H9 (cell line): Measurements from ENCODE around the gene GRHL3. TPM values are rescaled to one million over a fixed set of nuclear protein-coding genes. Genes with fewer than 3 reads are reported as not detected.

Source experiments
- DNase-seq: peaks from one replicate; pipeline ENCODE4 v3.0.0-alpha.2; 2017
- H2AFZ ChIP-seq: one replicate; pipeline ENCODE4 v1.6.1; 2013; ENCODE audit warnings: mild to moderate bottlenecking, low read length, control low read depth, moderate library complexity
- H2AK5ac ChIP-seq: 2 replicates; pipeline ENCODE4 v1.6.1; 2013; ENCODE audit warnings: low read length, control low read depth, mixed read lengths; ENCODE audit not compliant: insufficient read length
- H2BK120ac ChIP-seq: one replicate; pipeline ENCODE4 v1.6.1; 2013; ENCODE audit warnings: low read depth, mild to moderate bottlenecking, low read length, control low read depth, inconsistent platforms; ENCODE audit not compliant: poor library complexity, severe bottlenecking
- H2BK12ac ChIP-seq: 2 replicates; pipeline ENCODE4 v1.6.1; 2013; ENCODE audit warnings: low read length, control low read depth, mixed read lengths, low read depth; ENCODE audit not compliant: insufficient read length
- H2BK15ac ChIP-seq: 2 replicates; pipeline ENCODE4 v1.6.1; 2013; ENCODE audit warnings: low read depth, low read length, control low read depth
- H2BK20ac ChIP-seq: one replicate; pipeline ENCODE4 v1.6.1; 2013; ENCODE audit warnings: low read depth, mild to moderate bottlenecking, low read length, control low read depth, inconsistent platforms; ENCODE audit not compliant: poor library complexity, severe bottlenecking
- H2BK5ac ChIP-seq: 2 replicates; pipeline ENCODE4 v1.6.1; 2013; ENCODE audit warnings: low read length, control low read depth, mixed read lengths; ENCODE audit not compliant: insufficient read length
- H3K14ac ChIP-seq: 2 replicates; pipeline ENCODE4 v1.6.1; 2013; ENCODE audit warnings: low read length, control low read depth; ENCODE audit not compliant: insufficient read depth
- H3K18ac ChIP-seq: 2 replicates; pipeline ENCODE4 v1.6.1; 2013; ENCODE audit warnings: low read depth, mild to moderate bottlenecking, mixed read lengths, low read length, control low read depth; ENCODE audit not compliant: insufficient read length
- H3K23ac ChIP-seq: 2 replicates; pipeline ENCODE4 v1.6.1; 2013; ENCODE audit warnings: low read length, control low read depth, mixed read lengths, low read depth; ENCODE audit not compliant: insufficient read length
- H3K23me2 ChIP-seq: 2 replicates; pipeline ENCODE4 v1.6.1; 2013; ENCODE audit warnings: low read depth, mild to moderate bottlenecking, mixed read lengths, low read length, control low read depth; ENCODE audit not compliant: insufficient read length, poor library complexity, severe bottlenecking
- H3K27ac ChIP-seq: 2 replicates; pipeline ENCODE4 v1.5.1; 2013; ENCODE audit warnings: low read length, control low read depth, mixed read lengths, low read depth; ENCODE audit not compliant: insufficient read length
- H3K27me3 ChIP-seq: 2 replicates; pipeline ENCODE4 v1.6.1; 2013; ENCODE audit warnings: low read length, control low read depth, inconsistent platforms; ENCODE audit not compliant: insufficient read depth
- H3K4ac ChIP-seq: 2 replicates; pipeline ENCODE4 v1.6.1; 2013; ENCODE audit warnings: low read depth, mild to moderate bottlenecking, control low read depth, inconsistent platforms, low read length, moderate library complexity
- H3K4me1 ChIP-seq: 2 replicates; pipeline ENCODE4 v1.6.1; 2013; ENCODE audit warnings: low read length, control low read depth, inconsistent platforms; ENCODE audit not compliant: insufficient read depth
- H3K4me2 ChIP-seq: 2 replicates; pipeline ENCODE4 v1.6.1; 2013; ENCODE audit warnings: low read length, control low read depth, mixed read lengths; ENCODE audit not compliant: insufficient read length, insufficient read depth
- H3K56ac ChIP-seq: 2 replicates; pipeline ENCODE4 v1.6.1; 2013; ENCODE audit warnings: low read depth, mild to moderate bottlenecking, mixed read lengths, low read length, control low read depth; ENCODE audit not compliant: insufficient read length
- H3K79me1 ChIP-seq: 2 replicates; pipeline ENCODE4 v1.6.1; 2013; ENCODE audit warnings: low read depth, mild to moderate bottlenecking, moderate library complexity, low read length, control low read depth, inconsistent platforms; ENCODE audit not compliant: insufficient read depth, poor library complexity, severe bottlenecking
- H3K79me2 ChIP-seq: 2 replicates; pipeline ENCODE4 v1.6.1; 2013; ENCODE audit warnings: low read length, control low read depth, inconsistent platforms; ENCODE audit not compliant: insufficient read depth
- H3K9ac ChIP-seq: 2 replicates; pipeline ENCODE4 v1.6.1; 2013; ENCODE audit warnings: low read length, control low read depth, mixed read lengths; ENCODE audit not compliant: insufficient read length; ENCODE audit errors: extremely low read depth
- H3K9me3 ChIP-seq: one replicate; pipeline ENCODE4 v1.6.1; 2013; ENCODE audit warnings: low read depth, low read length, inconsistent platforms; ENCODE audit not compliant: control insufficient read depth
- H3T11ph ChIP-seq: one replicate; pipeline ENCODE4 v1.6.1; 2013; ENCODE audit warnings: mild to moderate bottlenecking, low read length, control low read depth, inconsistent platforms
- H4K20me1 ChIP-seq: one replicate; pipeline ENCODE4 v1.6.1; 2013; ENCODE audit not compliant: control insufficient read depth, insufficient read length, insufficient read depth
- H4K5ac ChIP-seq: 2 replicates; pipeline ENCODE4 v1.6.1; 2013; ENCODE audit warnings: low read depth, mild to moderate bottlenecking, mixed read lengths, low read length, control low read depth; ENCODE audit not compliant: insufficient read length
- H4K8ac ChIP-seq: replicated peaks from 2 replicates; pipeline ENCODE4 v1.6.1; 2013; ENCODE audit warnings: low read length, control low read depth, mixed read lengths, low read depth; ENCODE audit not compliant: insufficient read length
- H4K91ac ChIP-seq: 2 replicates; pipeline ENCODE4 v1.6.1; 2013; ENCODE audit warnings: low read depth, mild to moderate bottlenecking, moderate library complexity, mixed read lengths, low read length, control low read depth; ENCODE audit not compliant: insufficient read length
- H3K27ac Mint-ChIP-seq, 3 experiments: 2 replicates in 2 of 3; 3 replicates in 1 of 3; pipeline ENCODE4 v1.8.0; 2020 to 2021; ENCODE audit warnings: mixed read lengths in 3 of 3, mild to moderate bottlenecking in 1 of 3, moderate library complexity in 1 of 3
- H3K27me3 Mint-ChIP-seq: 2 replicates; pipeline ENCODE4 v1.8.0; 2021; ENCODE audit warnings: low read depth, mild to moderate bottlenecking, moderate library complexity, mixed read lengths
- H3K36me3 Mint-ChIP-seq, 3 experiments: 2 replicates in 2 of 3; 3 replicates in 1 of 3; pipeline ENCODE4 v1.8.0; 2020 to 2021; ENCODE audit warnings: low read depth in 3 of 3, mixed read lengths in 3 of 3; ENCODE audit not compliant: insufficient read depth in 1 of 3
- H3K4me1 Mint-ChIP-seq, 2 experiments: 2 replicates each; pipeline ENCODE4 v1.8.0; 2020; ENCODE audit warnings: mixed read lengths in 2 of 2
- H3K4me3 Mint-ChIP-seq, 2 experiments: 2 replicates in 1 of 2; 3 replicates in 1 of 2; pipeline ENCODE4 v1.8.0; 2020 to 2021; ENCODE audit warnings: mild to moderate bottlenecking in 2 of 2, mixed read lengths in 2 of 2, moderate library complexity in 1 of 2
- H3K9me3 Mint-ChIP-seq, 2 experiments: 2 replicates in 1 of 2; 3 replicates in 1 of 2; pipeline ENCODE4 v1.8.0; 2020; ENCODE audit warnings: mild to moderate bottlenecking in 2 of 2, mixed read lengths in 2 of 2, moderate library complexity in 1 of 2
- WGBS: extraction: QIAGEN DNeasy Blood & Tissue Kit; methylation state at CpG from one replicate; pipeline ENCODE4 v1.1.7; 2013; ENCODE audit warnings: missing lambda C conversion rate, low lambda C conversion rate, mixed read lengths; ENCODE audit not compliant: insufficient read length; ENCODE audit errors: extremely low coverage; 5-methylcytosine and 5-hydroxymethylcytosine counted together
- total RNA-seq: library from RNA; stranded (reverse); gene quantifications from 2 replicates; pipeline ENCODE4 v1.2.1, GENCODE V29; 2021
- TF ChIP-seq, protein P1 (sequence below): fragments of 200-600 bp; sonication (generic); conservative IDR thresholded peaks from 3 replicates; pipeline ENCODE4 v1.8.0; 2021; ENCODE audit warnings: antibody characterized with exemption, mild to moderate bottlenecking

Gene GRHL3
- total RNA-seq, 1 experiment from 2014 or later: 3.5 TPM

DNA sequence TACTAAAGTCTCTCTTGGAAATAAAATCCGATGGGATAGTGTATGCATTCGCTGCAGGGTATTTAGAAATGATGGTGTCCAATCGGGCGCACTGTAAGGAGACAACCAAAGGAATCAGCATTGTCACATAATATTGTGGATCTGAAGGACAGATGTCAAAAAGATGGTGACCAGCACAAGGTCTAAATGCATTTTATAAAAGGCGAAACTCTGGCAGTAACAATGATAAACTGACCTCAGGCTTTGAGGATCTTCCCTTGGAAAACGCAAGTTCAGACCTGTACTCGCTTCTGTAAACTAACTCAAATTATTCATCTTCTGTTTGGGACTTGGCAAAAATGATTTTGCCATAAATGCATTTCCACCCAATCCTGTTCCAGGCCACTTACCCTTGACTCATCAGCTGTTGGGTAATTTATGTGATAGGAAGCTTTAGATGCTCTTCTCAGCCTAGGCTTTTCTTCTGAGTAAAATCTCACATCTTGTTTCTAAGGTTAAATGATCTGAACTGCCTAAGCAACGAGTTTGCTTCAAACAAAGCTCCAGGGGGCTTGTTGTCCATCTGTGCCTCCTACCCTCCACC, 60.7 kb downstream of the GRHL3 start:
- TF ChIP-seq, protein P1, sequence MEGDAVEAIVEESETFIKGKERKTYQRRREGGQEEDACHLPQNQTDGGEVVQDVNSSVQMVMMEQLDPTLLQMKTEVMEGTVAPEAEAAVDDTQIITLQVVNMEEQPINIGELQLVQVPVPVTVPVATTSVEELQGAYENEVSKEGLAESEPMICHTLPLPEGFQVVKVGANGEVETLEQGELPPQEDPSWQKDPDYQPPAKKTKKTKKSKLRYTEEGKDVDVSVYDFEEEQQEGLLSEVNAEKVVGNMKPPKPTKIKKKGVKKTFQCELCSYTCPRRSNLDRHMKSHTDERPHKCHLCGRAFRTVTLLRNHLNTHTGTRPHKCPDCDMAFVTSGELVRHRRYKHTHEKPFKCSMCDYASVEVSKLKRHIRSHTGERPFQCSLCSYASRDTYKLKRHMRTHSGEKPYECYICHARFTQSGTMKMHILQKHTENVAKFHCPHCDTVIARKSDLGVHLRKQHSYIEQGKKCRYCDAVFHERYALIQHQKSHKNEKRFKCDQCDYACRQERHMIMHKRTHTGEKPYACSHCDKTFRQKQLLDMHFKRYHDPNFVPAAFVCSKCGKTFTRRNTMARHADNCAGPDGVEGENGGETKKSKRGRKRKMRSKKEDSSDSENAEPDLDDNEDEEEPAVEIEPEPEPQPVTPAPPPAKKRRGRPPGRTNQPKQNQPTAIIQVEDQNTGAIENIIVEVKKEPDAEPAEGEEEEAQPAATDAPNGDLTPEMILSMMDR: no peak
- no peak overlapping the region for H2AK5ac ChIP-seq
- no peaks in the 10 kb centered on the region for H3K27me3 ChIP-seq
- Mint-ChIP-seq H3K27me3 (no peaks in the 10 kb centered on the region), H3K4me3 (no peak overlapping the region), H3K9me3 (no peaks in the 10 kb centered on the region), H3K36me3 (peaks cover 0 to 22% (median 19%) of the 10 kb centered on the region in 3 experiments; a peak in 5 of 7 replicates), H3K4me1 (peaks cover 11 to 17% of the 10 kb centered on the region in 2 experiments), H3K27ac (peak overlapping the region in 1 of 3 experiments; percentile 14; a peak in 2 of 7 replicates)
- no peaks in the 10 kb centered on the region for H4K20me1 ChIP-seq
- DNase-seq: no peak
- H2BK12ac ChIP-seq: no peak overlapping the region
- no peak overlapping the region for H4K5ac ChIP-seq
- H3K79me2 ChIP-seq: no peaks in the 10 kb centered on the region
- no peaks in the 10 kb centered on the region for H3K4me1 ChIP-seq
- H3K4me2 ChIP-seq: no peak overlapping the region
- H4K91ac ChIP-seq: no peak overlapping the region
- no peaks in the 10 kb centered on the region for H3K23me2 ChIP-seq
- H3K14ac ChIP-seq: no peak overlapping the region
- no peak overlapping the region for H2BK15ac ChIP-seq
- H3K9ac ChIP-seq: no peak overlapping the region
- no peak overlapping the region for H3T11ph ChIP-seq
- no peaks in the 10 kb centered on the region for H3K79me1 ChIP-seq
- no peak overlapping the region for H3K23ac ChIP-seq
- H2BK5ac ChIP-seq: no peak overlapping the region
- H2BK20ac ChIP-seq: no peak overlapping the region
- no peak overlapping the region for H3K56ac ChIP-seq
- H3K4ac ChIP-seq: no peak overlapping the region
- no peak overlapping the region for H3K27ac ChIP-seq
- H3K18ac ChIP-seq: no peak overlapping the region
- H4K8ac ChIP-seq: no peak overlapping the region
- no peaks in the 10 kb centered on the region for H3K9me3 ChIP-seq
- WGBS: no CpG with 5 or more reads among the region's 8 CpGs
- H2BK120ac ChIP-seq: no peak overlapping the region
- H2AFZ ChIP-seq: no peak overlapping the region
